ENCODE measurements around the gene WDR17.
"Not testable (repeated sequence)": the region's sequence is repeated elsewhere in the genome, so short reads cannot be mapped to it uniquely, and the experiment has no call there.

The WDR17 gene

GRCh38 chr4:176193938-176194337 lies 128.3 kb downstream of the WDR17 start:
- peak in 1 of 2 donors; percentile 21 for DNase-seq

- peak; percentile 89 to 90 for DNase-seq
These were observed 129.7 kb downstream of the WDR17 start, which contains the start of gene SPATA4 for GRCh38 chr4:176195184-176195978. Gene SPATA4 (minus strand): TSS chr4:176195585. CDS start chr4:176195562, 23 bp downstream.

GRCh38 chr4:176198316-176198903 lies 132.8 kb downstream of the WDR17 start:
- DNase-seq, result no peak

- no peak for DNase-seq
These were observed 139.7 kb downstream of the WDR17 start for GRCh38 chr4:176205299-176205698.

GRCh38 chr4:176207839-176208238 lies 142.2 kb downstream of the WDR17 start:
- DNase-seq, result no peak

- DNase-seq, result no peak
These were observed 143.9 kb downstream of the WDR17 start for GRCh38 chr4:176209535-176209934.

GRCh38 chr4:176210101-176210500 lies 144.5 kb downstream of the WDR17 start:
- DNase-seq, result no peak

- DNase-seq, result no peak
These were observed 145.1 kb downstream of the WDR17 start for GRCh38 chr4:176210579-176211296.

GRCh38 chr4:176212351-176212750 lies 146.7 kb downstream of the WDR17 start:
- not testable (repeated sequence) for DNase-seq

- no peak for DNase-seq
These were observed 151.9 kb downstream of the WDR17 start for GRCh38 chr4:176217510-176217909.

GRCh38 chr4:176222149-176222548 lies 156.5 kb downstream of the WDR17 start:
- DNase-seq, result no peak

- DNase-seq, result no peak
These were observed 157.9 kb downstream of the WDR17 start for GRCh38 chr4:176223561-176223960.

- DNase-seq, result no peak
These were observed 161.1 kb downstream of the WDR17 start for GRCh38 chr4:176226736-176227135.

GRCh38 chr4:176229645-176230044 lies 164.0 kb downstream of the WDR17 start:
- no peak for DNase-seq

All from stimulated activated CD4-positive, alpha-beta T cell treated with anti-CD3 and anti-CD28 coated beads, Interleukin-2, amount 100 ng/mL, for 48 hours (primary cell).